NB4 (cell line): ENCODE results near the gene MTFMT.

Source experiments
- POLR2A ChIP-seq: IDR thresholded peaks from 2 replicates; pipeline ENCODE4 v1.6.1; 2011; ENCODE audit warnings: mild to moderate bottlenecking; ENCODE audit not compliant: insufficient read length; ENCODE audit errors: extremely low read depth
- TF ChIP-seq, protein P1 (sequence below): IDR thresholded peaks from one replicate; pipeline ENCODE4 v1.5.1; 2012; ENCODE audit warnings: low read depth, low read length

DNA sequence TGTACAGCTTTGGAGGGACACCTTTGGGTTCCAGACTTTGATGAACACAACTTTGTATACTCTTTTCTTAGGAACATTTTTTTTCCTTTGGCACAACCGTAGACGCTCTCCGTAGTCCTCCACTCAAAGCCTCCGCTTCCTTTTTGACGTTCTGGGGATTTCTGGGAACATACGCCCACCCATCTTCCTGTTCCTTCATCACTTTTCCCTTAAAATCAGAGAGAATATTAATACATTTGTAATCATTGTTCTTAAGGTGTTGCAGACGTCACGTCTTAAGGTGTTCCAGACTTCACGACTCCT, 39.3 kb downstream of the MTFMT start:
- TF ChIP-seq POLR2A, result no peak
- TF ChIP-seq, protein P1, sequence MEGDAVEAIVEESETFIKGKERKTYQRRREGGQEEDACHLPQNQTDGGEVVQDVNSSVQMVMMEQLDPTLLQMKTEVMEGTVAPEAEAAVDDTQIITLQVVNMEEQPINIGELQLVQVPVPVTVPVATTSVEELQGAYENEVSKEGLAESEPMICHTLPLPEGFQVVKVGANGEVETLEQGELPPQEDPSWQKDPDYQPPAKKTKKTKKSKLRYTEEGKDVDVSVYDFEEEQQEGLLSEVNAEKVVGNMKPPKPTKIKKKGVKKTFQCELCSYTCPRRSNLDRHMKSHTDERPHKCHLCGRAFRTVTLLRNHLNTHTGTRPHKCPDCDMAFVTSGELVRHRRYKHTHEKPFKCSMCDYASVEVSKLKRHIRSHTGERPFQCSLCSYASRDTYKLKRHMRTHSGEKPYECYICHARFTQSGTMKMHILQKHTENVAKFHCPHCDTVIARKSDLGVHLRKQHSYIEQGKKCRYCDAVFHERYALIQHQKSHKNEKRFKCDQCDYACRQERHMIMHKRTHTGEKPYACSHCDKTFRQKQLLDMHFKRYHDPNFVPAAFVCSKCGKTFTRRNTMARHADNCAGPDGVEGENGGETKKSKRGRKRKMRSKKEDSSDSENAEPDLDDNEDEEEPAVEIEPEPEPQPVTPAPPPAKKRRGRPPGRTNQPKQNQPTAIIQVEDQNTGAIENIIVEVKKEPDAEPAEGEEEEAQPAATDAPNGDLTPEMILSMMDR, result no peak
